Astrocyte of the cerebellum (primary cell): Measurements from ENCODE around the gene HJURP.

Experiments used
- DNase-seq: peaks from one replicate; pipeline ENCODE4 v3.0.0-alpha.2; 2011; ENCODE audit warnings: low read depth
- H3K4me3 ChIP-seq: 2 replicates; pipeline ENCODE4 v1.5.1; 2011; ENCODE audit warnings: mild to moderate bottlenecking, low read depth, low read length, moderate library complexity
- CTCF ChIP-seq: IDR thresholded peaks from 2 replicates; pipeline ENCODE4 v1.5.1; 2012; ENCODE audit warnings: low read length, low read depth, moderate library complexity, mild to moderate bottlenecking; ENCODE audit errors: missing control alignments
- in situ Hi-C: cut with HindIII; loops from 2 replicates; pipeline ENCODE4 v1.10.0; 2017; ENCODE audit warnings: low sequenced_read_pairs

The HJURP gene

DNA sequence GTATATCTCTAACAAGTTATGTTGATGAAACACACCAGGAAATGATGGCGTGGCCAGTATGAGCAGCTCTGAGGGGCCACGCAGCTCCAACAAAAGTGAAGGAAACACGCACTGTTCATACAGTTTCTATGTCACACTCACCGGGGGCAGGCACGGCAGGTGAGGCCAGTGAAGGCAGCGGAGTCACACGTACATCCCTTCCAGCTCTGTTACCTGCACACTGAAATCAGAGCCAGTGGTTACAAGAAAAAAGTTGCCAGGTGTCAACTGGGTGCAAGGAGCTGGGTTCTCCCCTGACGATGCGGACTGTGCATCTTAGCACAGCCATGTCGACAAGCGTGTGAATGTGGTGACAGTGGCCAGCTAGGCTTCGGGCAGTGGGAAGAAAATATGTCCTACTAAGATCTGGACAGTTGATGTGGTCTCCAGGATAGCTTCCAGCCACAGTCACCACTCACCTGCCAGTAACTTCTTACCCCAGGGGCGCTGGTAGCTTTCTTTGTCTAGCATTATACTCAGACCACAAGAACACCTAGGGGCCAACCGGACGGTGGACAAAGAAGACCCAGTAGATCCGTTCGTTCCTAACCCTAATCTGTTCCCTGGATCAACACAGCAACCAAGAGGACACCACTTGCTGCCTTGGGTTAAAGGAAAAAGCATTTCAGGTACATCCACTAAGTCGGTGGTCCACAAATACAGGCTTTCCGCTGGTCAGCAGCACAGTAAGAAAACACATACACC lies 10.1 kb downstream of the HJURP start:
- DNase-seq: no peak
- no peak for TF ChIP-seq CTCF
- no peak overlapping the region for H3K4me3 ChIP-seq
- in situ Hi-C loops: no loop called here

GRCh38 chr2:233841183-233841582 lies 13.2 kb downstream of the HJURP start:
- no peak for TF ChIP-seq CTCF
- H3K4me3 ChIP-seq: no peak overlapping the region
- in situ Hi-C loops: no loop called here
- no peak for DNase-seq

DNA sequence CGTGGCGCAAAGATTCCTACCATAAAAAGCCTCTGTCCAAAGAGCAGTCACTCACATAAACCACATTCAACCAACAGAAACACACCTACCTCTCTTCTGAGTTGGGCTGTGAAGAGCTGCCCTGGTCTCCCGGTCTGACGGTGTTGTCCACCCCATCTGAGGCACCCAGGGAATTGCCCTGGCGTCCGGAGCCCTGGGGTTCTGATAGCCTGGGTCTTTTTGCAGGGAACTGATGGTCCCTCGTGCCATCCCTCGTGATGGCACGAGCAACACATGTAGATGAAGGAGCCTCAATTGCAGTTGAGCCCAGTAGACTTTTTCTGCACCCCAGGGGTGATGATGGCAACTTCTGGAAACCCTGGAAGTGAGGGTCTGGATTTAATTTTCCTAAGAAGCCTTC lies 13.8 kb downstream of the HJURP start:
- H3K4me3 ChIP-seq: no peak overlapping the region
- DNase-seq: no peak
- in situ Hi-C loops: no loop called here
- TF ChIP-seq CTCF: no peak

GRCh38 chr2:233839447-233839820 lies 14.9 kb downstream of the HJURP start:
- in situ Hi-C loops: no loop called here
- DNase-seq: no peak
- no peak overlapping the region for H3K4me3 ChIP-seq

GRCh38 chr2:233838726-233839446 lies 15.4 kb downstream of the HJURP start:
- in situ Hi-C loops: no loop called here
- DNase-seq: no peak
- no peak overlapping the region for H3K4me3 ChIP-seq
- no peak for TF ChIP-seq CTCF

More at GRCh38 chr2:233839447-233839820, 14.9 kb downstream of the HJURP start:
- no peak for TF ChIP-seq CTCF

DNA sequence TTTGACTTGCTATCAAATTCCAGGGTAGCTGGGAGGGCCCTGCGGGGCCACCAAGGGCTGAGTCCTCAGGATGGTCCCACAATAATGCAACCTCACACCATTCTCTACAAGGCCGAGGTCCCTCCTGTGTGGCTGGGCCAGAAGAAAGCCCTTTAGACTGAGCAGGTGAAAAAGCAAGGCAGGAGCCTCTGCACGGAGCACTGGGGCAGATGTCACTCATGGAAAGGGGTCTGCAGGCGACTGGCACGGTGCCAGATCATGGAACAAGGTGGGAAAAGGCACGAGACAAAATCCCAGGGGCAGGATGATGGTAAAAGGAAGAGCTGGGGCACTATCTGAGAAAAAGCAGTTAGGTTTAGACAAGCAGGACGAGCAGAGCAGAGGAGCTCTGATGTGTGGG lies 16.1 kb downstream of the HJURP start:
- in situ Hi-C loops: no loop called here
- H3K4me3 ChIP-seq: no peak overlapping the region
- TF ChIP-seq CTCF: no peak
- no peak for DNase-seq
